Measurements from ENCODE around the gene MYCBP2.

DNA sequence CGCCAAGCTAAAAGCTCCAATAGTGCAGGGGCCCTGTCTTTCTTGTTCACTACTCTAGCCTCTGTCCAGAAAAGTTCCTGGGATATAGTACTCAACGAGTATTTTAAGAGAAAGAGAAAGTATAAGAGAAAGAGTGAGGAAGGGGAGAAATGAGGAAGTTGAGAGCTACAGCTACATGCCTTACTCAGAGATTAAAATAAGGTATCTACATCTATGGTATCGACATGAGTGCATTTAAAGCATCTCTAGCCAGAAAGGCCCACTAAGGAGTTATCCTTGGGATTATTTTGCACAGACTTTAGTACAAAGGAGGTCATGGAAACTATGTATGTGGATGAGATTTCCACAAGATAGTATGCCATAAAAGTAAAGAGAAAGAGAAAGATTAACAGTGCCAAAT lies 28.5 kb downstream of the MYCBP2 start:
- TF ChIP-seq, protein P1, sequence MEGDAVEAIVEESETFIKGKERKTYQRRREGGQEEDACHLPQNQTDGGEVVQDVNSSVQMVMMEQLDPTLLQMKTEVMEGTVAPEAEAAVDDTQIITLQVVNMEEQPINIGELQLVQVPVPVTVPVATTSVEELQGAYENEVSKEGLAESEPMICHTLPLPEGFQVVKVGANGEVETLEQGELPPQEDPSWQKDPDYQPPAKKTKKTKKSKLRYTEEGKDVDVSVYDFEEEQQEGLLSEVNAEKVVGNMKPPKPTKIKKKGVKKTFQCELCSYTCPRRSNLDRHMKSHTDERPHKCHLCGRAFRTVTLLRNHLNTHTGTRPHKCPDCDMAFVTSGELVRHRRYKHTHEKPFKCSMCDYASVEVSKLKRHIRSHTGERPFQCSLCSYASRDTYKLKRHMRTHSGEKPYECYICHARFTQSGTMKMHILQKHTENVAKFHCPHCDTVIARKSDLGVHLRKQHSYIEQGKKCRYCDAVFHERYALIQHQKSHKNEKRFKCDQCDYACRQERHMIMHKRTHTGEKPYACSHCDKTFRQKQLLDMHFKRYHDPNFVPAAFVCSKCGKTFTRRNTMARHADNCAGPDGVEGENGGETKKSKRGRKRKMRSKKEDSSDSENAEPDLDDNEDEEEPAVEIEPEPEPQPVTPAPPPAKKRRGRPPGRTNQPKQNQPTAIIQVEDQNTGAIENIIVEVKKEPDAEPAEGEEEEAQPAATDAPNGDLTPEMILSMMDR (IDR thresholded peaks at IDR 0.05) = no peak
- no peak for TF ChIP-seq POLR2A (IDR thresholded peaks at IDR 0.05)

All from vagina (tissue), 2 donors.